Gastrocnemius medialis (tissue), 4 donors: Measurements from ENCODE around the gene ZNF236. TPM values are rescaled to one million over a fixed set of nuclear protein-coding genes. Genes with fewer than 3 reads are reported as not detected.

Source experiments
- ATAC-seq, 2 donors: fragments of 150-250 bp; one replicate each; pipeline ENCODE4 v1.9.1; 2016
- DNase-seq, 2 donors: peaks; one replicate each; pipeline ENCODE4 v3.0.0-alpha.2; 2019
- H3K27ac ChIP-seq, 4 donors: fragments of 200-600 bp; sonication (generic); 1 replicate in 1 of 4; 2 replicates in 3 of 4; pipeline ENCODE4 v1.5.1; 2016 to 2018; ENCODE audit warnings: mild to moderate bottlenecking in 2 of 4, moderate library complexity in 1 of 4
- H3K27me3 ChIP-seq, 3 donors: fragments of 200-600 bp; sonication (generic) in 2 of 3; 1 replicate in 1 of 3; 2 replicates in 2 of 3; pipeline versions ENCODE4 v1.5.1 to v1.6.0; 2016 to 2019; ENCODE audit warnings: mild to moderate bottlenecking in 1 of 3, moderate library complexity in 1 of 3
- H3K36me3 ChIP-seq, 2 donors: fragments of 200-600 bp; sonication (generic) in 1 of 2; one replicate each; pipeline ENCODE4 v1.5.1; 2017 to 2018
- H3K4me1 ChIP-seq, 2 donors: fragments of 200-600 bp; sonication (generic) in 1 of 2; one replicate each; pipeline ENCODE4 v1.5.1; 2016 to 2017; ENCODE audit warnings: mild to moderate bottlenecking in 2 of 2
- H3K4me3 ChIP-seq, 4 donors: fragments of 200-600 bp; sonication (generic) in 3 of 4; 1 replicate in 1 of 4; 2 replicates in 3 of 4; pipeline ENCODE4 v1.5.1; 2016 to 2019; ENCODE audit warnings: mild to moderate bottlenecking in 2 of 4
- H3K9me3 ChIP-seq, 3 donors: fragments of 200-600 bp; sonication (generic) in 2 of 3; 1 replicate in 1 of 3; 2 replicates in 2 of 3; pipeline ENCODE4 v1.5.1; 2016 to 2019
- CTCF ChIP-seq, 5 experiments: fragments of 450-650 bp in 3 of 5; fragments of 200-600 bp in 2 of 5; sonication (generic) in 2 of 5; IDR thresholded peaks in 4 of 5; conservative IDR thresholded peaks in 1 of 5; 1 replicate in 4 of 5; 2 replicates in 1 of 5; pipeline ENCODE4 v1.5.1; 2016 to 2019; ENCODE audit warnings: antibody characterized with exemption in 5 of 5, mild to moderate bottlenecking in 3 of 5, moderate library complexity in 3 of 5
- POLR2A ChIP-seq, 2 donors: fragments of 450-650 bp; IDR thresholded peaks; one replicate each; pipeline ENCODE4 v1.6.1; 2017; ENCODE audit warnings: antibody characterized with exemption in 2 of 2, mild to moderate bottlenecking in 2 of 2, moderate library complexity in 2 of 2
- in situ Hi-C, 4 donors: fragments of 200-750 bp; cut with MboI; loops; one replicate each; pipeline versions ENCODE4 v1.15.0 to v1.8.0; 2017; ENCODE audit warnings: low sequenced_read_pairs in 4 of 4
- intact Hi-C: fragments of 100-400 bp; cut with DNase I; formaldehyde crosslinking; loops from one replicate; pipeline ENCODE4 v1.15.1; 2023; ENCODE audit warnings: low total_unique reads
- total RNA-seq, 4 donors: library from RNA; depleted of rRNA; stranded (reverse); fragments of >200 nt; gene quantifications; one replicate each; pipeline versions ENCODE4 v1.1.0 to v1.2.3, GENCODE V29; 2016

ZNF236 gene
- total RNA-seq, 4 donors from 2014 or later = 6.2 to 7.1 (median 6.5) TPM

GRCh38 chr18:76880026-76880425 is 57.7 kb downstream of the ZNF236 start:
- Histone ChIP-seq H3K4me3 (no peak overlapping the region), H3K4me1 (no peaks in the 10 kb centered on the region), H3K27me3 (no peaks in the 10 kb centered on the region), H3K36me3 (peaks cover 0 to 41% of the 10 kb centered on the region in 2 donors), H3K27ac (no peak overlapping the region), H3K9me3 (no peaks in the 10 kb centered on the region)
- intact Hi-C loops (no loop called here), in situ Hi-C loops (no loop called here)
- DNase-seq (no peak), ATAC-seq (no peak)
- TF ChIP-seq CTCF (IDR thresholded peaks at IDR 0.05 in 4 of 5, conservative IDR thresholded peaks at IDR 0.05 in 1 of 5) = no peak
- TF ChIP-seq POLR2A (IDR thresholded peaks at IDR 0.05) = no peak

GRCh38 chr18:76881744-76882143 is 59.4 kb downstream of the ZNF236 start:
- in situ Hi-C loops (no loop called here), intact Hi-C loops (no loop called here)
- no peak for ATAC-seq

GRCh38 chr18:76882146-76882545 is 59.8 kb downstream of the ZNF236 start:
- Histone ChIP-seq H3K36me3 (peaks cover 0 to 57% of the 10 kb centered on the region in 2 donors), H3K4me1 (no peaks in the 10 kb centered on the region), H3K9me3 (no peaks in the 10 kb centered on the region), H3K27ac (no peak overlapping the region), H3K4me3 (no peak overlapping the region), H3K27me3 (no peaks in the 10 kb centered on the region)
- no peak for TF ChIP-seq POLR2A (IDR thresholded peaks at IDR 0.05)
- no peak for TF ChIP-seq CTCF (IDR thresholded peaks at IDR 0.05 in 4 of 5, conservative IDR thresholded peaks at IDR 0.05 in 1 of 5)
- no peak for ATAC-seq
- no peak for DNase-seq
- intact Hi-C loops (no loop called here), in situ Hi-C loops (no loop called here)

More at GRCh38 chr18:76881744-76882143, 59.4 kb downstream of the ZNF236 start:
- H3K36me3 ChIP-seq = peaks cover 0 to 55% of the 10 kb centered on the region in 2 donors
- no peaks in the 10 kb centered on the region for H3K4me1 ChIP-seq
- H3K4me3 ChIP-seq = no peak overlapping the region
- H3K27me3 ChIP-seq = no peaks in the 10 kb centered on the region
- no peaks in the 10 kb centered on the region for H3K9me3 ChIP-seq
- DNase-seq = no peak
- H3K27ac ChIP-seq = no peak overlapping the region
- TF ChIP-seq POLR2A (IDR thresholded peaks at IDR 0.05) = no peak
- TF ChIP-seq CTCF (IDR thresholded peaks at IDR 0.05 in 4 of 5, conservative IDR thresholded peaks at IDR 0.05 in 1 of 5) = no peak

GRCh38 chr18:76885001-76885400 is 62.6 kb downstream of the ZNF236 start:
- Histone ChIP-seq H3K27ac (no peak overlapping the region), H3K36me3 (peaks cover 0 to 63% of the 10 kb centered on the region in 2 donors), H3K27me3 (no peaks in the 10 kb centered on the region), H3K9me3 (no peaks in the 10 kb centered on the region), H3K4me1 (no peaks in the 10 kb centered on the region), H3K4me3 (no peak overlapping the region)
- DNase-seq = no peak
- ATAC-seq = no peak
- intact Hi-C loops = no loop called here
- in situ Hi-C loops = no loop called here
- TF ChIP-seq CTCF (IDR thresholded peaks at IDR 0.05 in 4 of 5, conservative IDR thresholded peaks at IDR 0.05 in 1 of 5) = no peak
- no peak for TF ChIP-seq POLR2A (IDR thresholded peaks at IDR 0.05)

- H3K4me3 ChIP-seq = no peak overlapping the region
- no peaks in the 10 kb centered on the region for H3K4me1 ChIP-seq
- H3K27me3 ChIP-seq = no peaks in the 10 kb centered on the region
- no peak for DNase-seq
- TF ChIP-seq POLR2A (IDR thresholded peaks at IDR 0.05) (no peak), CTCF (IDR thresholded peaks at IDR 0.05 in 4 of 5, conservative IDR thresholded peaks at IDR 0.05 in 1 of 5) (no peak)
- in situ Hi-C loops = no loop called here
- intact Hi-C loops = no loop called here
- no peak overlapping the region for H3K27ac ChIP-seq
- no peak for ATAC-seq
- H3K9me3 ChIP-seq = no peaks in the 10 kb centered on the region
- peaks cover 0 to 52% of the 10 kb centered on the region in 2 donors for H3K36me3 ChIP-seq
These were observed 63.8 kb downstream of the ZNF236 start for GRCh38 chr18:76886112-76886511.
